ENCODE data around the gene KRTAP10-6.
"Not testable (repeated sequence)": the region's sequence is repeated elsewhere in the genome, so short reads cannot be mapped to it uniquely, and the experiment has no call there.

Gene KRTAP10-6

DNA sequence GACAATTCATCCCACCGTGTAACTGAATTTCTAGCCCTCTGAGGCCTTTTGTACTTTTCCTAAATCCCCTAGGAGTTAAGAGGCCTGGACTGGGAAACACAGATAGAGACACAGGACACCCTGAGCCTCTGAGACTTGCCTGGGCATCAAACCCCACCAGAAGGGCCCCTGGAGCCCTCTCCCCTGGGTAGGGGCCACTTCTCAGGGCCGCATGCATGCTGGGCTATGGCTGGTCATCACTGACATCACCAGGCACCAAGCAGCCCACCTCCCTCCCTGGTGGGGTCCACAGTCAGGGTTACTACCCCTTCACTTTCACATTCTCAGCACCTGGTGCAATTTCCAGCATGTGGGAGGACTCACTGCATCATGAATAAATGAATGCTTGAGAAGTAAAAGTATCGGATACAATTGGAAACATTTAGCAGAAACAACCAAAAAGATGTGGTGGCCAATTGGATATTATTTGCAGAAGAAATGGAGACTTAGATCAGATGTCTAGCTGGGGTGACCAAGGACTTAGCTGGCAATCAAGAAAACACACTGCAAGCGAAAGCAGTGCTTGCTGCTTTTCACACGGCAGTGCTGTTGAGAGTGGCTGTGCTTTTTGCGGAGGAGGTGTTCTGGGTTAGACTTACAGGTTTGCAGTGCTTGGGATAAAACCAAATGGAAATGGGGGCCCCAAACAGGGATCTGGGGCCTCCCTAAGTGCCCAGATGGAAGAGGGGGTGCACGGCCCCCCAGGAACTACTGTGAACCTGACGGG, 7.1 kb upstream of the KRTAP10-6 start:
- DNase-seq (ENCODE audit: low read depth): no peak

DNA sequence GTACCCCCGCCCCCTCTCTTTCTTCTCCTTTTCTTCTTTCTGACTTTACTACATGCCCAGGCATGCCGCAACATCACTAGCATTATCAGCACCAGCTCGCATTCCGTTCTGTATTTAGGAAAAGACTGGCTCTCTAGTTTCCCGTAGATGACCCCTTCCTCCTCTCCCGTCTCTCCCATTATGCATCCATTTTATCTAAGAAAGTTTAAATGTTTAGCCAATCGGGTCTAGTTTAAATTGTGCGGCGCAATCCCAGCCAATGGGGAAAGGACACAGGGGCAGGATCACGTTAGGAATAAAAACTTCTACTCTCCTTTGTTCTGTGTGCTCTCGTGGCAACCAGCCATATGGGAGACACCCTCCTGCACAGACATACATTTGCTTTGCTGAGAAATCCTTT, 5.8 kb upstream of the KRTAP10-6 start:
- no peak for DNase-seq (ENCODE audit: low read depth)

- DNase-seq (ENCODE audit: low read depth): no peak
Measured at GRCh38 chr21:44596068-44596725, 3.9 kb upstream of the KRTAP10-6 start.

GRCh38 chr21:44595524-44595923, 3.2 kb upstream of the KRTAP10-6 start:
- DNase-seq (ENCODE audit: low read depth): no peak

GRCh38 chr21:44594406-44594916, 2.2 kb upstream of the KRTAP10-6 start:
- DNase-seq (ENCODE audit: low read depth): no peak

DNA sequence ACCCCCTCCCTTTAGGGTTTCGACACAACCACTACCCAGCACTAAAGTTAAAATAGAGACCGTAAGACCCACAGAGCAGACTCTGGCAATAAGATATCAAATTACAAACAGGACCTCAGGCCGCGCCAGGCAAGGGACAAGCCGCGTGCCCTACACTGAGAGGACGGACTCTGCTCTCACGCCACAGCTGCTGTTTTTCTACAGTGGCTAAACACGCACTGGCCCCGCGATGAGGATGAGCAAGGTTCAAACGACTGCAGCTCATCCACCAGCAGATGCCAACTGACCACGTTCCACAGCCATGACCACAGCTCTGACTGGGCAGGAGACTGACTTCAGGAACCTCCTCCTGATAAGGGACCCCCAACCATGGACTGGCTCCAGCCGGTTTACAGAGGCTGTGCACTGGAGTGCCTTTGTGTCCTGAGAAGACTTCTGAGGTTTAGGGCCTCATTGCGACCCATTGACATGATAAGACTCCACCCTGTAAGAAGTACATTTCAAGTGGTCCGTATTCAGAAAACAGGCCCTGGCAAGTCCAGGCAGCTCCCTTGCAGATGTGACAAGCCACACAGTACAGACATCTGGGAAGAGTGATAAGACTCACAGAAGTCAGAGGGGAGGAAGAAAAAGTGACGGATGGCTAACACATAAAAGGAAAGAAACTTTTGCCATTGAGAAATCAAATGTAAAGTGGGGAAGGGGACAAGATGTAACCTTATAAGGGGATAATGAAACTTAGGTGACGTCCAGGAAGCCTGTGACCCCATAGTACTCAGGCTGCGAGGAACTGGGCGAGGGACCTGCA, 1.5 kb upstream of the KRTAP10-6 start:
- no peak for DNase-seq (ENCODE audit: low read depth)

DNA sequence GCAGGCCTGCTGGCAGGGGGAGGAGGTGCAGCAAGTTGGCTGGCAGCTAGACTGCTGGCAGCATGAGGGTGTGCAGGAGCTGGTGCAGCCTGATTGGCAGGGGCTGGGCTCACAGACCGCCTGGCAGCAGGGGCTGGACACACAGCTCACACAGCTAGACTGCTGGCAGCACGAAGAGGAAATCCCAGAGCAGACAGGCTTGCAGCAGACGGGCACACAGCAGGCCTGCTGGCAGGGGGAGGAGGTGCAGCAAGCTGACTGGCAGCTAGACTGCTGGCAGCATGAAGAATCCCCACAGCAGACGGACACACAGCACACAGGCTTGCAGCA, 539 bp downstream of the KRTAP10-6 start:
- DNase-seq (ENCODE audit: low read depth): not testable (repeated sequence)

GRCh38 chr21:44590897-44591800, 1.2 kb downstream of the KRTAP10-6 start:
- DNase-seq (ENCODE audit: low read depth): not testable (repeated sequence)

- no peak for DNase-seq (ENCODE audit: low read depth)
Measured at GRCh38 chr21:44590311-44590721, 2.0 kb downstream of the KRTAP10-6 start.

DNA sequence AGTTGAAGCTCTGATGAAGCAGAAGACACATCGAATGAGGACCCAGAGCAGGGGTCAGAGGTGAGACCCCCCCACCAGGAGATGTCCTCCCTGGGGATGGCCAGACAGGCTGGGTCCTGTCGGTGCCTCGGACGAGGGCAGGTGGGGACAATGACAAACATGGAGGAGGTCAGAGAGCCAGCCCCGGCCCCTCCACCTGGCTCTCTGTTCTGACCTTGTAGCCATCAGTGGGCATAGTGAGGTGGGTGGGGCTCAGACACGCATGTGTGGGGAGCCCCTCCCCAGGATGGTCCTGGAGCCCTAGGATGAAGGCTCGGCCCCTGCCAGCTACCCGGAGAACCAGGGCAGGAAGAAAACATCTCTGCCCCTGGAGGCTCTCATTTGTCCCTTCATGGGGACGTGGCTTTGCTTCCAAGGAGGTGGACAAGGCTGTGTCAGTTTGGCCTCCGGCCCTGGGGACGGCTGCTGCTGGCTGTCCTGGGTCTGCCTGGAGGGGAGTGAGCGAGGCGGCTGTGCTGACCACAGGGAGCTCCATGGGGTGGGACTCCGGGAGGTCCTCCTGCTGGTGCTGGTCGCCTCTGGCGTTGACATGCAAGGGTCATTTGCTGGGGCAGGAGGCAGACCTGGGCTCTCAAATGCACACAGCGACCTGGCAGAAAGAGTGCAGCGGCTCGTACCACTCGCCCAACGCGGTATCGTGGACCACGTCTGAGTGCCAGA, 2.6 kb downstream of the KRTAP10-6 start:
- no peak for DNase-seq (ENCODE audit: low read depth)

DNA sequence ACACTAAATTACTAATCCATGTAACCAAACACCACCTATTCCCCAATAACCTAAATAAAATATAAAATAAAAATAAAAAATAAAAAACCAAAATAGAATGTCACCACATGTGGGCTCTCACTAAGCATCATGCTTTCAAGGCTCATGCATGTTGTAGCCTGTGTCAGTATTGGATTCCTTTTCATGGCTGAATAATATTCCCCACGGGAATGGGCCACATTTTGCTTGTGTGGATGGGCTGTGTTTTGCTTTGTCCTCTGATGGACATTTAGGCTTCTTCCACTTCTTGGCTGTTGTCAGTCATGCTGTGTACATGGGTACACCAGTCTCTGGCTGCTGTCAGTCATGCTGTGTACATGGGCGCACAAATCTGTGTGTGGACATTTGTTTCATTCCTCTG, 3.2 kb downstream of the KRTAP10-6 start:
- DNase-seq (ENCODE audit: low read depth): no peak

GRCh38 chr21:44585892-44586291, 6.4 kb downstream of the KRTAP10-6 start:
- DNase-seq (ENCODE audit: low read depth): no peak

- no peak for DNase-seq (ENCODE audit: low read depth)
Measured at GRCh38 chr21:44583800-44584147, 8.5 kb downstream of the KRTAP10-6 start.

DNA sequence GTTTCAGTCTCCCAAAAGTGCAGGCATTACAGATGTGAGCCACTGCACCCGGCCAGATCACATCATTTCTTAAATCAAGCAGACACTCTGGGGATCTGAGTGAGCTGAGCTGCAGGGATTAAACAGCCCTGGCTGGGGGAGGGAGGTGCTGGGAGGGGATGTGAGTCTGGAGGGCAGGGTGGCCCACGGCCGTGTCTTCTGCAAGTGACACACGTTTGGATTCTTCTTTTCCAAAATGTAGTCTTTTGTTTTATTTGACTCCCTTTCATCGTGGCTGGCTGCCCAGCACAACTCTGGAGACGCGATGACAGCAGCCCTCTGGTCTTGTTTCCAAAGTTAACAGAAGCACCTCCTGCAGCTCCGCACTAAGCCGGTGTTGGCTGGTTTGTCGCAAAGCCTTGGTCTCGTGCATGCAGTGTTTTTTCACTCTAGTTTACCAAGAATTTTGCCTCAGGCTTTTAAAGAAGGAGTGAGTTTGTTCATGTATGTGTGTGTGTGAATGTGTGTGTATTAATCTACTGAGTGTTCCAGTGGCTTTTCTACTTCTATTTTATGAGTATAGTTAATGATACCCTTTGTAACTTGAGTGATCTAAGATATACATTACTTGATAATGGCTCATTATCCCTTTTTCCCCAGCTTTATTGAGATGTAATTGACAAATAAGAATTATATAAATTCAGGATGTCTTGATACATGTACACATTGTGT, 9.1 kb downstream of the KRTAP10-6 start:
- no peak for DNase-seq (ENCODE audit: low read depth)

DNA sequence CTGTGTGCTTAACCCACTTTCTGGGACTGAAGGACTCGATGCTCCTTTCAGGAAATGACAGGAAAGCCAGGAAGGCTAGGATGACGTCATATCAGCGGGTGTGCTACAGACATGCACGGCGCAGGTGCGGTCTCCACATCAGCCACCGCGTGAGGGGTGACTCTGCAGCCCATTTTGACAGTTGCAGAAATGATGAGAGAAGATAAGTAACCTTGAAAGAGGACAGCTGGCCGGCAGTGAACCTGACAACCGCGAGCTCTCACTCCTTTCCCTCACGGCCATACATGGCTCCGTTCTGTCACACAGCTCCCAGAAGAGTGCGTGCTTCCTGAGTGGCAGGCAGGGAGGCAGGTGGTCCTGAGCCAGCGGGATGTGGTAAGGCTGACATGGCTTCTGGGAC, 10.2 kb downstream of the KRTAP10-6 start:
- no peak for DNase-seq (ENCODE audit: low read depth)

- DNase-seq (ENCODE audit: low read depth): no peak
Measured at GRCh38 chr21:44581158-44581557, 11.1 kb downstream of the KRTAP10-6 start.

- not testable (repeated sequence) for DNase-seq (ENCODE audit: low read depth)
Measured at GRCh38 chr21:44580231-44580821, 12.0 kb downstream of the KRTAP10-6 start, which contains the start of gene KRTAP10-5. KRTAP10-5 (minus strand) TSS chr21:44580604; CDS start chr21:44580578, 26 bp downstream.

DNA sequence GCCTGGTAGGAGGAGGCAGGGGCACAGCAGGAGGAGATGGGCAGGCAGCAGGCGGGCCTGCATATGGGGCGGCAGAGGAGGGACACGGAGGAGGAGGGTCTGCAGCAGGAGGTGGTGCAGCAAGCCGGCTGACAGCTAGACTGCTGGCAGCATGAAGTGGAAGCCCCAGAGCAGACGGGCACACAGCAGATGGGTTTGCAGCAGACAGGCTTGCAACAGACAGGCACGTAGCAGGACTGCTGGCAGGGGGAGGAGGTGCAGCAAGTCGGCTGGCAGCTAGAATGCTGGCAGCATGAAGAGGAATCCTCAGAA, 12.5 kb downstream of the KRTAP10-6 start:
- no peak for DNase-seq (ENCODE audit: low read depth)

- DNase-seq (ENCODE audit: low read depth): no peak
Measured at GRCh38 chr21:44579056-44579832, 13.1 kb downstream of the KRTAP10-6 start.

Measured in stimulated activated CD8-positive, alpha-beta memory T cell treated with anti-CD3 and anti-CD28 coated beads, Interleukin-15, amount 100 ng/mL, for 1 hour (primary cell).